DND-41 (cell line): ENCODE data around the gene TCF21.

Experiments used
- EZH2 ChIP-seq: IDR thresholded peaks from 3 replicates; pipeline ENCODE4 v1.6.1; 2012; ENCODE audit warnings: borderline replicate concordance, low read depth, mild to moderate bottlenecking, moderate library complexity, low read length, inconsistent platforms; ENCODE audit not compliant: severe bottlenecking
- TF ChIP-seq, protein P1 (sequence below): IDR thresholded peaks from 2 replicates; pipeline ENCODE4 v1.5.1; 2012; ENCODE audit warnings: borderline replicate concordance, low read length, moderate library complexity, mild to moderate bottlenecking; ENCODE audit not compliant: poor library complexity, severe bottlenecking; ENCODE audit errors: extremely low read depth

GRCh38 chr6:133843098-133843497, 45.8 kb upstream of the TCF21 start:
- TF ChIP-seq, protein P1, sequence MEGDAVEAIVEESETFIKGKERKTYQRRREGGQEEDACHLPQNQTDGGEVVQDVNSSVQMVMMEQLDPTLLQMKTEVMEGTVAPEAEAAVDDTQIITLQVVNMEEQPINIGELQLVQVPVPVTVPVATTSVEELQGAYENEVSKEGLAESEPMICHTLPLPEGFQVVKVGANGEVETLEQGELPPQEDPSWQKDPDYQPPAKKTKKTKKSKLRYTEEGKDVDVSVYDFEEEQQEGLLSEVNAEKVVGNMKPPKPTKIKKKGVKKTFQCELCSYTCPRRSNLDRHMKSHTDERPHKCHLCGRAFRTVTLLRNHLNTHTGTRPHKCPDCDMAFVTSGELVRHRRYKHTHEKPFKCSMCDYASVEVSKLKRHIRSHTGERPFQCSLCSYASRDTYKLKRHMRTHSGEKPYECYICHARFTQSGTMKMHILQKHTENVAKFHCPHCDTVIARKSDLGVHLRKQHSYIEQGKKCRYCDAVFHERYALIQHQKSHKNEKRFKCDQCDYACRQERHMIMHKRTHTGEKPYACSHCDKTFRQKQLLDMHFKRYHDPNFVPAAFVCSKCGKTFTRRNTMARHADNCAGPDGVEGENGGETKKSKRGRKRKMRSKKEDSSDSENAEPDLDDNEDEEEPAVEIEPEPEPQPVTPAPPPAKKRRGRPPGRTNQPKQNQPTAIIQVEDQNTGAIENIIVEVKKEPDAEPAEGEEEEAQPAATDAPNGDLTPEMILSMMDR, result no peak
- no peak for TF ChIP-seq EZH2
